NCI-H187 treated with DMSO at 0.1 percent for 48 hours (cell line): ENCODE measurements around the gene MPV17L2.
"Not testable (repeated sequence)": the region's sequence is repeated elsewhere in the genome, so short reads cannot be mapped to it uniquely, and the experiment has no call there.

Experiments
- DNase-seq: peaks from one replicate; lab custom pipeline; 2025; lab: John Stamatoyannopoulos, UW

MPV17L2 gene

GRCh38 chr19:18192673-18193387 is at the start of gene MPV17L2:
Gene MPV17L2 (plus strand): TSS chr19:18193218. CDS start chr19:18193282, 64 bp downstream.
- peak; percentile 90 for DNase-seq

DNA sequence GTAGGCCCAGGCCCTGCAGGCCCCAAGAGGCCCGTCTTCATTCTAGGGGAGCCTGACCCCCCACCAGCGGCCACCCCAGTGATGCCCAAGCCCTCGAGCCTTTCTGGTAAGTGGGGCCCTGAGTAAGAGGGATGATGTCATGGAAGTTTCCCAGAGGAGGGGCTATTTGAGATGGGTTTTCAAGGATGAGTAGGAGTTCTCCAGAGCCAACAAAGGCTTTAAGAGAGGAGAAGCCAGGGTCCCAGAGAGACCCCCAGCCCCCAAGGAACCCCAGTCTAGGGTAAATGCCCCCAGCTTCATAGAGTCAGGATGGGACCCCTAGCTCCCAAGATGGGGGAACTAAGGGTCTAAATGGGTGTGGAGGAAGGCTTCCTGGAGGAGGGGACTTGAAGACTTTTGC is 49.1 kb upstream of the MPV17L2 start:
- DNase-seq, result no peak

DNA sequence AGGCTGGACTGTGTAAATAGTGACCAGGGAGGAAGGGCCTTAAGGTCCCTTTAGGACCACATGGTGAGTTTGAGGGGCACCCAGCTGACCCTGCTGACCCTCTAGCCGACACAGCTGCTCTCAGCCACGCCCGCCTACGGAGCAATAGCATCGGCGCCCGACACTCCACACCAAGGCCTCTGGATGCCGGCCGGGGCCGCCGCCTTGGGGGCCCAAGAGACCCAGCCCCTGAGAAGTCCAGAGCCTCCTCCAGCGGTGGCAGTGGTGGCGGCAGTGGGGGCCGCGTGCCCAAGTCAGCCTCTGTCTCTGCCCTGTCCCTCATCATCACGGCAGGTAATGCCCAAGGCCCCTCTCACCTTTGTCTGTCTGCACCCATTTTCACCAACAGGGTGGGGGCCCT is 48.7 kb upstream of the MPV17L2 start:
- no peak for DNase-seq

GRCh38 chr19:18144906-18145305 is 48.1 kb upstream of the MPV17L2 start:
- DNase-seq, result no peak

- no peak for DNase-seq
These were observed 47.5 kb upstream of the MPV17L2 start for GRCh38 chr19:18145391-18145999.

DNA sequence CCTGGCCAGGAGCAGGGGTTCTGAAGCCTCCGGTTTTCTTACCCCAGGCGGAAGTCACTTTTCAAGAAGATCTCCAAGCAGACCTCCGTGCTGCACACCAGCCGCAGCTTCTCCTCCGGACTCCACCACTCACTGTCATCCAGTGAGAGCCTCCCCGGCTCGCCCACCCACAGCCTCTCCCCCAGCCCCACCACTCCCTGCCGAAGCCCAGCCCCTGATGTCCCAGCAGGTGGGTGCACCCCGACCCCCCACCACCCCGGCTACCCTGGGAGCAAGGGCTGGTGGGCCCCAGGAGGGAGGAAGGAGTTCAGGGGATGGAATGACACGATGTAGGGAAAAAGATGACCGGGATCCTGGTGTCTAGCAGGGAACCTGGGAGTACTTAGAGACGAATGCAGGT is 45.6 kb upstream of the MPV17L2 start:
- no peak for DNase-seq

- DNase-seq, result no peak
These were observed 43.4 kb upstream of the MPV17L2 start for GRCh38 chr19:18149596-18149975.

GRCh38 chr19:18150776-18151624 is 42.0 kb upstream of the MPV17L2 start:
- no peak for DNase-seq

- no peak for DNase-seq
These were observed 40.6 kb upstream of the MPV17L2 start for GRCh38 chr19:18152442-18152816.

DNA sequence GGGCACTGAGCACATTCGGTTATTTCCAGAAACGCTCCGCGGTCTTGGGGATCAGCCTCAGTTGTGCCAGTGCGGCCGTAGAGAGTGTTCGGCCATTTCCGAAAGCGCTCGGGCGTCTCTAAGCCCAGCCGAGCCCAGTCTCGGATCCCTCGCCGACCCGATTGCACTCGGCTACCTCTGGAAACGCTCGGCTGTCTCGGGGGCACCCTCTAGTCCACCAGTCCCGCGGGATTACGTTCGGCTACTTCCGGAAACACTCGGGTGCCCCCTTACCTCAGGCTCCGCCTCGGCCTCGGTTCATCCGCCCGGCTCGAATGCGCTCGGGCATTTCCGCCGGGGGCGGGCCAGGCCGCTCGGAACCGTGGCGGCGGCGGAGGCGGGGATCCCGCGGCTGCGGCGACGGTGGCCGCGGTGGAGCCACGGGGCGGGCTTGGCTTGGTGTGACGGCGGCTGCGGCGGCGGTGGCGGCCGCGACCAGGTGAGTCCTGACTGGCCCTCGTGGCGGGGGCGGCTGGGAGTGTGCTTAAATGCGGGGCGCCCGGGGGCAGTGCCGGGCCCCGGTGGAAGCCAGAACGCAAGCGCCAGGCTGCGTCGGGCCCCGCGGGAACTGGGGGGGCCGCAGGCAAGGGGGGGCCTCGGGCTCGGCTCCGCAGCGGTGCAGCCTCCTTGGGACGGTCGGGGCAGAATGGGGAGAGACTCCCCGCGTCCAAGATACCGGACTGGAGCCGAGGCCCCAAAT is 40.0 kb upstream of the MPV17L2 start, which contains the start of gene PIK3R2:
TSS of gene PIK3R2 (plus strand) at position 347 of the 739 bp plus-strand sequence. CDS start 2,717 bp downstream, outside the sequence.
- peak; percentile 55 for DNase-seq

- no peak for DNase-seq
These were observed 39.4 kb upstream of the MPV17L2 start for GRCh38 chr19:18153556-18154134.

GRCh38 chr19:18155095-18156087 is 37.6 kb upstream of the MPV17L2 start:
- no peak for DNase-seq

DNA sequence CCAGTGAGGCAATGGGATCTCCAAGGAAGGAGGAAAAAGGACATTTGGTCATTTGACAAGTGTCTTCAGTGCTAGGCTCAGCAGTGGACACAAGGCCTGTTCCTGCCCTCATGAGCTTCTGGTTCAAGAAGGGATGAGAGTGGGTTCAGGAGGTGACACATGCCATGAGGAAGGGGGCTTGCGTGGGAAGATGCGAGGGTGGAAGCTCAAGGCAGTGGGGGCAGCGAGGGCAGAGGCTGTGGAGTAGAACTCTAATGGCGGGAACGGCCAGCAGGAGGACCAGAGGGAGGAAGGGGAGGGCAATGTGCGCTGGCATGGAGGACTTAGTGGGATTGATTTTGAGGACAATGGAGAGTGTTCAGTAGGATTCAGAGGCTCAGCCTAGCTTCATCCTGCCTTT is 36.8 kb upstream of the MPV17L2 start:
- no peak for DNase-seq

- DNase-seq, result no peak
These were observed 36.1 kb upstream of the MPV17L2 start for GRCh38 chr19:18156841-18157464.

DNA sequence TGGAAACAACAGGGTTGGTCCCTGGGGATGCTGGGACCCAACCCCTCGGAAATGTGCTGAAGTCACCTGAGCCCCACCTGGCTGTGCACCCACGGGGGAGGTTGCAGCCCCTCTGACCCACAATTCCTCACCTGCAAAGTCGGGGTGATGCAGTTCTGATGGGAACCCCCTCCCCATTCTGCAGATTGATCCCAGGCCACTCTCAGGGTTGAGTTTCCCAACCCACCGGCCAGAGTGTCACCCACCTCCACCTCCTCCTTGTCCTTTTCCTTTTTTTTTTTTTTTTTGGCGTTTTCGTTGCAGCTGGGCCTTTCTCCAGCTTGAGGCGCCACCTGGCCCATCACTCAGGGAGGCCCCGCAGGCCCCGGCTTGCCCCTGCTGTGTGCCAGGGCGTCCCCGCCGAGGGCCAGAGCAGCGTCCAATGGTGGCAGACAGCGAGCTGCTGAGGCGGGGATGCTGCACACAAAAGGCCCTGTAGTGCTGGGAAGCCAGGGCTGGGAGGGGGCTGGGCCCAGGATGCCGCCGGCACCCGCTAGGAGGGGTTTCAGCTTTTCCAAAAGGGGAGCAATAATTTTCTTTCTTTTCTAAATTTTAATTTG is 35.5 kb upstream of the MPV17L2 start:
- no peak for DNase-seq

DNA sequence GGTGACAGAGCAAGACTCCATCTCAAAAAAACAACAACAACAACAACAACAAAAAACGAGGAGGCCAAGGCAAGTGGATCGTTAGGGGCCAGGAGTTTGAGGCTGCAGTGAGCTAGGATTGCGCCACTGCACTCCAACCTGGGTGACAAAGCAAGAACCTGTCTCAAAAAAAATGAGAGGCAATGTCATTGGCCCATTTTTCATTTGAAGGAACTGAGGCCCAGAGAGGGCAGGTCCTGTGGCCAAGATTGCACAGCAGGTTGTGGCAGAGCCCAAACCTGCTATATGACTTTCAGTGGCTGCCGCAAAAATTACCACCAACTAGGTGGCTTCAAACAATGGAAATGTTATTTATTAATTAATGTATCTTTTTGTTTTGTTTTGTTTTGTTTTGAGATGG is 34.6 kb upstream of the MPV17L2 start:
- no peak for DNase-seq

GRCh38 chr19:18159059-18159616 is 33.9 kb upstream of the MPV17L2 start:
- DNase-seq, result not testable (repeated sequence)

DNA sequence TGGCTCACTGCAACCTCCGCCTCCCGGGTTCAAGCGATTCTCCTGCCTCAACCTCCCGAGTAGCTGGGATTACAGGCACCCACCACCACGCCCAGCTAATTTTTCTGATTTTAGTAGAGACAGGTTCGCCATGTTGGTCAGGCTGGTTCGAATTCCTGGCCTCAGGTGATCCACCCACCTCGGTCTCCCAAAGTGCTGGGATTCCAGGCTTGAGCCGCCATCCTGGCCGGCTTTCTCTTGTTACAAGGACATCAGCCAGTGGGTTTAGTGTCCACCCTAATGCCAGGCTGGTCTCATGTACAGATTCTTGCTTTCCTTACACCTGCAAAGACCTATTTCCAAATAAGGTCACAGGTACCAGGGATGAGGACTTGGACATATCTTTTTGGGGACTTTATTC is 33.2 kb upstream of the MPV17L2 start:
- DNase-seq, result no peak

DNA sequence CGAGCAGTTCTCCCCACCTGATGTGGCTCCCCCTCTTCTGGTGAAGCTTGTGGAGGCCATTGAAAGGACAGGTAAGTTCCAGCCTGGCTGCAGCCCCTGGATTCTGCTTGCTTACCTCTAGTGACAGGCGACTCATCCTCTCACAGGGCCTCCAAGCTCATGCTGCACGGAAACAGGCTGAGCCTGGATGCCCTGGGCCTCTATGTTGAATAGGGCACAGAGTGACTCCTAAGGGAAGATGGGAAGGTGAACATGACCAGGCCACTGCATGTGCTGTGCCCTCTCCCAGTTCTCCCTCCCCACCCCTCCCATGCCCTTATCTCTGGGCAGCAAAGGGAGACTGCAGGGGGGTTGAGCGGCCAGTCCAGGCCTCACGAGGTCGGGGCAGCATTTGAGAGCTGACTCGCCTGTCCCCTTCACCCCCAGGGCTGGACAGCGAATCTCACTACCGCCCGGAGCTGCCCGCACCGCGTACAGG is 32.5 kb upstream of the MPV17L2 start:
- DNase-seq, result no peak
